ENCODE measurements around the gene SUFU. TPM values are rescaled to one million over a fixed set of nuclear protein-coding genes. Genes with fewer than 3 reads are reported as not detected.

The SUFU gene
- total RNA-seq, 1 donor from 2014 or later, result 6.2 TPM

GRCh38 chr10:102645741-102646609, 142.2 kb downstream of the SUFU start:
- TF ChIP-seq CTCF (conservative IDR thresholded peaks at IDR 0.05; ENCODE audit: low read depth, low read length), result no peak

GRCh38 chr10:102646610-102647442, 143.1 kb downstream of the SUFU start:
- DNase-seq (ENCODE audit: low read depth), result no peak
- TF ChIP-seq CTCF (conservative IDR thresholded peaks at IDR 0.05; ENCODE audit: low read depth, low read length), result no peak
- H3K4me3 ChIP-seq (ENCODE audit: low read depth, low read length), result peak overlapping the region; percentile 81

More at GRCh38 chr10:102645741-102646609, 142.2 kb downstream of the SUFU start:
- H3K4me3 ChIP-seq (ENCODE audit: low read depth, low read length), result peak overlapping the region; percentile 81
- peak; percentile 69 for DNase-seq (ENCODE audit: low read depth)

- no peak for TF ChIP-seq CTCF (conservative IDR thresholded peaks at IDR 0.05; ENCODE audit: low read depth, low read length)
- no peak for DNase-seq (ENCODE audit: low read depth)
- H3K4me3 ChIP-seq (ENCODE audit: low read depth, low read length), result peak overlapping the region; percentile 81
These were observed 143.9 kb downstream of the SUFU start for GRCh38 chr10:102647443-102648268.

- no peak for TF ChIP-seq CTCF (conservative IDR thresholded peaks at IDR 0.05; ENCODE audit: low read depth, low read length)
- H3K4me3 ChIP-seq (ENCODE audit: low read depth, low read length), result peak overlapping the region; percentile 81
- no peak for DNase-seq (ENCODE audit: low read depth)
These were observed 144.6 kb downstream of the SUFU start for GRCh38 chr10:102648269-102648888.

GRCh38 chr10:102648889-102649796, 145.4 kb downstream of the SUFU start:
- peak overlapping the region; percentile 81 for H3K4me3 ChIP-seq (ENCODE audit: low read depth, low read length)
- DNase-seq (ENCODE audit: low read depth), result no peak
- TF ChIP-seq CTCF (conservative IDR thresholded peaks at IDR 0.05; ENCODE audit: low read depth, low read length), result no peak

Data from epithelial cell of proximal tubule (primary cell).